Left ventricle myocardium superior (tissue), 1 donor: ENCODE measurements around the gene ZMYND19. TPM values are rescaled to one million over a fixed set of nuclear protein-coding genes. Genes with fewer than 3 reads are reported as not detected.

Experiments used
- ATAC-seq: fragments of 200-7000 bp; cut with Tn5 transposase; one replicate; pipeline ENCODE4 v1.9.1; 2020; ENCODE audit warnings: mild to moderate bottlenecking, moderate library complexity
- DNase-seq: peaks from one replicate; pipeline ENCODE4 v3.0.0-alpha.2; 2020
- intact Hi-C: fragments of 100-400 bp; cut with micrococcal nuclease; formaldehyde crosslinking; loops from one replicate; pipeline ENCODE4 v1.11.0; 2022
- total RNA-seq: library from RNA; stranded (reverse); fragmentation: NEBNext Ultra II Directional; extraction: Animal tissue kit (Norgen Biotek cat#: 25700); gene quantifications from one replicate; pipeline ENCODE4 v1.2.1, GENCODE V29; 2021
- donor health status: DM: no; HTN: yes; CAD: no; lungs with severe emphysema.

Gene ZMYND19
- total RNA-seq, 1 donor from 2014 or later: 11.6 TPM

- DNase-seq (peak; percentile 93), ATAC-seq (peak; percentile 90)
- intact Hi-C loops: no loop called here
Observed at GRCh38 chr9:137618105-137619067, 28.1 kb upstream of the ZMYND19 start, which contains the start of gene EHMT1. Gene EHMT1 (plus strand): TSS chr9:137619005. CDS start chr9:137619029, 24 bp downstream.

- ATAC-seq (no peak), DNase-seq (no peak)
- intact Hi-C loops: no loop called here
Observed at GRCh38 chr9:137615387-137615871, 25.1 kb upstream of the ZMYND19 start.

- peak; percentile 32 for DNase-seq
- intact Hi-C loops: no loop called here
- no peak for ATAC-seq
Observed at GRCh38 chr9:137614631-137615386, 24.5 kb upstream of the ZMYND19 start.

GRCh38 chr9:137613738-137614523 is 23.6 kb upstream of the ZMYND19 start:
- intact Hi-C loops: no loop called here
- ATAC-seq: no peak
- DNase-seq: peak; percentile 31

GRCh38 chr9:137613259-137613658 is 22.9 kb upstream of the ZMYND19 start:
- ATAC-seq: no peak
- intact Hi-C loops: no loop called here
- DNase-seq: peak; percentile 24

GRCh38 chr9:137612741-137613142 is 22.4 kb upstream of the ZMYND19 start:
- ATAC-seq: no peak
- peak; percentile 21 for DNase-seq
- intact Hi-C loops: no loop called here

- peak; percentile 52 for DNase-seq
- peak; percentile 17 for ATAC-seq
Observed at GRCh38 chr9:137611623-137612609, 21.6 kb upstream of the ZMYND19 start.

GRCh38 chr9:137610944-137611343 is 20.6 kb upstream of the ZMYND19 start:
- ATAC-seq (no peak), DNase-seq (no peak)
- intact Hi-C loops: no loop called here

More at GRCh38 chr9:137611623-137612609, 21.6 kb upstream of the ZMYND19 start:
- intact Hi-C loops: no loop called here

- ATAC-seq (no peak), DNase-seq (peak; percentile 58)
- intact Hi-C loops: no loop called here
Observed at GRCh38 chr9:137607141-137607857, 17.0 kb upstream of the ZMYND19 start.

- DNase-seq: peak; percentile 41
- no peak for ATAC-seq
Observed at GRCh38 chr9:137606734-137607138, 16.4 kb upstream of the ZMYND19 start.

GRCh38 chr9:137606005-137606621 is 15.8 kb upstream of the ZMYND19 start:
- peak; percentile 69 for DNase-seq
- intact Hi-C loops: no loop called here
- peak; percentile 5 for ATAC-seq

More at GRCh38 chr9:137606734-137607138, 16.4 kb upstream of the ZMYND19 start:
- intact Hi-C loops: no loop called here

- intact Hi-C loops: no loop called here
- ATAC-seq (peak; percentile 87), DNase-seq (peak; percentile 95)
Observed at GRCh38 chr9:137605121-137606004, 15.1 kb upstream of the ZMYND19 start, which contains the start of gene ARRDC1. Gene ARRDC1 (plus strand): TSS chr9:137605686. CDS start chr9:137605718, 32 bp downstream.

GRCh38 chr9:137604345-137605086 is 14.2 kb upstream of the ZMYND19 start:
- DNase-seq (no peak), ATAC-seq (peak; percentile 0)
- intact Hi-C loops: no loop called here

- intact Hi-C loops: no loop called here
- no peak for DNase-seq
- ATAC-seq: no peak
Observed at GRCh38 chr9:137603879-137604278, 13.6 kb upstream of the ZMYND19 start.

GRCh38 chr9:137602661-137603060 is 12.3 kb upstream of the ZMYND19 start:
- DNase-seq (no peak), ATAC-seq (no peak)
- intact Hi-C loops: no loop called here
